ENCODE results near the gene SLC37A1. TPM values are rescaled to one million over a fixed set of nuclear protein-coding genes. Genes with fewer than 3 reads are reported as not detected.

SLC37A1 gene
- polyA plus RNA-seq, 4 donors, result 30.0 to 80.7 (median 37.6) TPM

DNA sequence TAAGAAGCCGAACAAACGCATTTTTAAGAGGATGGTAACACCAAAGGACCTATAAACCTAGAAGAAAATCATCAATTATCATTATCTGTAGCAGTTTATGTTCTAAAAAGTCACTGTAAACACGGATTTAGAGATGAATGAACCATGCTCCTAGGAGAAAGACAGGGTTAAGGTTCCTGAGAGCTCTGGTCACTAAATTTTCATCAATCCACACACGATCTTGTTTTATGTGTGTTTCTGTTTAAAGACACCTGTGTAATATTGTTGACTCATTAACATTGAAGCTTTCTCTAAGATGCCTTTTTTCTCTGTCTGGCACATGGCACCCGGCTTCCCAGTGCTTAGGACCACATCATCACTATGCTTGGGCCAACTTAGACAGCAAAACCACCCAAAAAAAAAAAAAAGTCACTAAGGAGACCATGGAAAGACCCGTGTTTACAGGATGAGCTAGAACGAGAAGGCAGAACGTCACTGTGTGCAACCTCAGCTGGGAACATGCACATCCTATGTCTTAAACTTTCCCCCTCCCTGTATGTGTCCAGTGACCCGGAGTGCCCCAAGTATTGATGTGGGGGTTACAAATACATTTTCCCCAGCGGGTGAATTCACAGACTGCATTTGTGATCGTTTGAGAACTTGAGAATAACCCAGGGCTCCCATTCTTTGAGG is 84.0 kb downstream of the SLC37A1 start:
- Histone ChIP-seq H3K4me3 (ENCODE audit: low read depth in 1 of 3, low read length in 3 of 3) (no peak overlapping the region), H3K36me3 (ENCODE audit: control insufficient read depth in 3 of 3, insufficient read depth in 2 of 3, low read depth in 1 of 3, low read length in 3 of 3) (no peaks in the 10 kb centered on the region), H3K27ac (ENCODE audit: low read depth in 1 of 3, low read length in 2 of 3) (no peak overlapping the region), H3K27me3 (ENCODE audit: control insufficient read depth in 3 of 3, insufficient read depth in 3 of 3, low read length in 3 of 3) (no peaks in the 10 kb centered on the region), H3K9me3 (ENCODE audit: control insufficient read depth in 2 of 2, insufficient read depth in 1 of 2, low read depth in 1 of 2, low read length in 1 of 2) (peaks cover 0 to 6% of the 10 kb centered on the region in 2 donors), H3K4me1 (ENCODE audit: control insufficient read depth in 3 of 3, insufficient read depth in 2 of 3, low read depth in 1 of 3, low read length in 2 of 3) (peaks cover 0 to 5% (median 0%) of the 10 kb centered on the region in 3 donors)
- WGBS, 3 donors, result 81 to 87% (median 86%) methylated on average over 11 of the region's 11 CpGs
- FAIRE-seq (no peak), DNase-seq (no peak)

DNA sequence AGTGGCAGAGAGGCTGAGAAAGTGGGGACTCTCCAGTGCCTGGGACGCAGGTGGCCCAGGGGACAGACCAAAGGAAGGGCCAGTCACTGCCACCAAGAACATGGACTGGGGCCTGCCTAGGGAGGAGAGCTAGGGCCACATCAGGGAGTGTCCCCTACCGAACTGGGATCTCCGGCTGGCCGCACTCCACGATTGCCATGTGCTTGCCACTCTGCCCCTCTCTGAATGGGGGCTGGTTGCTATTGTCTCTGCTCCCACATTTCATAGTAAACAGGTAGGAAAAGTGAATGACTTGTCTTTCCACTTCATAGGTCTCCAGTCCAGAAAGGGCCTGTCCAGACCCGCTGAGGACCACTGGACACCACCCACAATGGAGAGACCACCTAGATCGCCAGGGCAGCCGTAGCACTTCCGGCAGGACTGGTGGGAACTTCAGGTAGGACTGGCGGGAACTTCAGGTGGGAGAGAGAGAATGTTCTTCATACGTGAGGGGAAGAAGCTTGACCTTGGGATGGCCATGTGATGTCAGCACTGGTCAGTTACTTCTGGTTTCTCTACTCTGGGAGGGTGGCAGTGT is 84.6 kb downstream of the SLC37A1 start:
- 90 to 97% (median 94%) methylated on average over 11 of the region's 11 CpGs for WGBS, 3 donors
- Histone ChIP-seq H3K36me3 (ENCODE audit: control insufficient read depth in 3 of 3, insufficient read depth in 2 of 3, low read depth in 1 of 3, low read length in 3 of 3) (no peaks in the 10 kb centered on the region), H3K4me1 (ENCODE audit: control insufficient read depth in 3 of 3, insufficient read depth in 2 of 3, low read depth in 1 of 3, low read length in 2 of 3) (no peaks in the 10 kb centered on the region), H3K9me3 (ENCODE audit: control insufficient read depth in 2 of 2, insufficient read depth in 1 of 2, low read depth in 1 of 2, low read length in 1 of 2) (peaks cover 0 to 6% of the 10 kb centered on the region in 2 donors), H3K27me3 (ENCODE audit: control insufficient read depth in 3 of 3, insufficient read depth in 3 of 3, low read length in 3 of 3) (no peaks in the 10 kb centered on the region), H3K4me3 (ENCODE audit: low read depth in 1 of 3, low read length in 3 of 3) (no peak overlapping the region), H3K27ac (ENCODE audit: low read depth in 1 of 3, low read length in 2 of 3) (no peak overlapping the region)
- DNase-seq, result no peak
- no peak for FAIRE-seq

DNA sequence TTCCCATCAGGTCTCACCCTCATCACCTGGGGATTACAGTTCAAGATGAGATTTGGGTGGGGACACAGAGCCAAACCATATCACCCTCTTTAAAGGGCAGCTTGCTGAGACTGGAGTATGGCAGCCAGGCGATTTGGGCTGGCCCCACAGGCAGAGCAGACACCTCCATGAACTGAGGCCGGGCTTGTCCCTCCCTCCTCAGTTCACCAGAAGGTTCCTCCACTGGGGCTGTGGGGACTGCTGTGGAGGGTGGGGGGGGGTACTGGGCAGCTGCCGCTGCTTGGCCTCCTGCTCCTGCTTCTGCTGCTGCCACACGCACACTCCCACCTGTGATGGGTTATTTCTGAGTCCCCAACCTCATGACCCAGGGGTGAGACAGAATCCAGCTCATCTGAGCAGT is 85.8 kb downstream of the SLC37A1 start:
- Histone ChIP-seq H3K4me3 (ENCODE audit: low read depth in 1 of 3, low read length in 3 of 3) (no peak overlapping the region), H3K36me3 (ENCODE audit: control insufficient read depth in 3 of 3, insufficient read depth in 2 of 3, low read depth in 1 of 3, low read length in 3 of 3) (no peaks in the 10 kb centered on the region), H3K27me3 (ENCODE audit: control insufficient read depth in 3 of 3, insufficient read depth in 3 of 3, low read length in 3 of 3) (peaks cover 0 to 4% (median 0%) of the 10 kb centered on the region in 3 donors), H3K4me1 (ENCODE audit: control insufficient read depth in 3 of 3, insufficient read depth in 2 of 3, low read depth in 1 of 3, low read length in 2 of 3) (no peaks in the 10 kb centered on the region), H3K9me3 (ENCODE audit: control insufficient read depth in 2 of 2, insufficient read depth in 1 of 2, low read depth in 1 of 2, low read length in 1 of 2) (peaks cover 0 to 13% of the 10 kb centered on the region in 2 donors), H3K27ac (ENCODE audit: low read depth in 1 of 3, low read length in 2 of 3) (no peak overlapping the region)
- DNase-seq (no peak), FAIRE-seq (no peak)
- 85 to 89% (median 85%) methylated on average over 4 of the region's 4 CpGs for WGBS, 3 donors

DNA sequence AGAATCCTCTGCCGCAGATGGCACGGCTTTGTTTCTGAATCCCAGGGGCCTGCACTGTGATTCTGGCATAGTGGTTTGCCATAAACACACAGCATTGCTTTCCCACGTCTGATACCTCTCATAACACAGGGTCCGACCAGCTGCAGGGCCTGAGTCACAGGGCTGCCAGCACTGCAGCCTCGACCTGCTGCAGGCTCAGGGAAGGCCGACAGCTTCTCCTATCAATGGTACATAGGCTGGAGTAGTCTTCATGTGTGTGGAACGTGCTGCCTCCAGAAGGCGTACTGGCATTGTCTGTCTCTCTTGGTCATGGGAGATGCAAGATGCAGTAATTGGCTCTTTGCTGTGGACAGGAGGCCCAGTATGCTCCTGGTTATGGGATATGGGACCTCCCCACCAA is 86.3 kb downstream of the SLC37A1 start:
- FAIRE-seq (no peak), DNase-seq (no peak)
- Histone ChIP-seq H3K27me3 (ENCODE audit: control insufficient read depth in 3 of 3, insufficient read depth in 3 of 3, low read length in 3 of 3) (peaks cover 0 to 4% (median 0%) of the 10 kb centered on the region in 3 donors), H3K36me3 (ENCODE audit: control insufficient read depth in 3 of 3, insufficient read depth in 2 of 3, low read depth in 1 of 3, low read length in 3 of 3) (no peaks in the 10 kb centered on the region), H3K4me1 (ENCODE audit: control insufficient read depth in 3 of 3, insufficient read depth in 2 of 3, low read depth in 1 of 3, low read length in 2 of 3) (no peaks in the 10 kb centered on the region), H3K4me3 (ENCODE audit: low read depth in 1 of 3, low read length in 3 of 3) (no peak overlapping the region), H3K27ac (ENCODE audit: low read depth in 1 of 3, low read length in 2 of 3) (no peak overlapping the region), H3K9me3 (ENCODE audit: control insufficient read depth in 2 of 2, insufficient read depth in 1 of 2, low read depth in 1 of 2, low read length in 1 of 2) (peaks cover 0 to 13% of the 10 kb centered on the region in 2 donors)
- WGBS, 3 donors, result 81 to 84% (median 82%) methylated on average over 8 of the region's 8 CpGs

DNA sequence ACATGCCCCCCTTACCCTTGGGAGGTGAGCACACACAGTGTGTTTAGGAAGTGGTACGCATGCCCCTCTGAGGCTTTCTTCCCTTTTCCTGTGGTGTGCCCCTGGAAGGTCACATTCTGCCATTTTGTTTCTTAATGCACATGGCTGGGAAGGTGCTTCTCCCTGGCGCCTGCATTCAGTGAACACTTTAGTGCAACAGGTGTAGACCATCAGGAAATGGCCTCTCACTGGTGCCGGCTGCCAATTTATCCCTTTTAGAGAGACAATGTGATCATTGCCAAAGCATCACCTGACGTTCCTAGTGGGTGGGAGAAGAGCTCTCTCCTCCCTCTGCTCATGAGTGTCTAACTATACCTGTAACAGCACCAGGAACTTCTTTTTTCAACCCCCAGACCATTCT is 88.0 kb downstream of the SLC37A1 start:
- H3K9me3 ChIP-seq (ENCODE audit: control insufficient read depth in 2 of 2, insufficient read depth in 1 of 2, low read depth in 1 of 2, low read length in 1 of 2), result peaks cover 0 to 22% of the 10 kb centered on the region in 2 donors
- no peak overlapping the region for H3K4me3 ChIP-seq (ENCODE audit: low read depth in 1 of 3, low read length in 3 of 3)
- FAIRE-seq (no peak), DNase-seq (no peak)
- H3K27ac ChIP-seq (ENCODE audit: low read depth in 1 of 3, low read length in 2 of 3), result no peak overlapping the region
- 73 to 78% (median 77%) methylated on average over 4 of the region's 4 CpGs for WGBS, 3 donors
- no peaks in the 10 kb centered on the region for H3K4me1 ChIP-seq (ENCODE audit: control insufficient read depth in 3 of 3, insufficient read depth in 2 of 3, low read depth in 1 of 3, low read length in 2 of 3)
- H3K36me3 ChIP-seq (ENCODE audit: control insufficient read depth in 3 of 3, insufficient read depth in 2 of 3, low read depth in 1 of 3, low read length in 3 of 3), result no peaks in the 10 kb centered on the region
- H3K27me3 ChIP-seq (ENCODE audit: control insufficient read depth in 3 of 3, insufficient read depth in 3 of 3, low read length in 3 of 3), result peaks cover 0 to 4% (median 0%) of the 10 kb centered on the region in 3 donors

DNA sequence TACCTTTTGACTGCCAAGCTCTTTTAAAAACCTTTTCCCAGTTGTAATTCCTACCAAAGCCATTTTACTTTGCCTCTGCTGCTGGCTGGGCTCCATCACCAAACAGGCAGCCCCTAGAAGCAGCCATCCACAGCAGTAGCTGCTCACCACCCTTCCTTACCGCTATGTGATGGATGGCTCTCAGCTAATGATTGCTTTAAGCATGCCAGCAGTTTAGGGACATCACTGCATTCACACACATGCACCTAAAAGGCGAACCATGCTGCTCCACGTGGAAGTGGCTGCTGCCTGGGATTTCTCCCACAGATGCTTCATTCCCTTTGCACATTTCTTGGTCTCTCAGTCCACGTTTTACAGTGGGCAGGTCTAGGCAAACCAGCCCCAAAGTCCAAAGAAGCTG is 93.5 kb downstream of the SLC37A1 start:
- FAIRE-seq, result no peak
- no peak for DNase-seq
- no peaks in the 10 kb centered on the region for H3K36me3 ChIP-seq (ENCODE audit: control insufficient read depth in 3 of 3, insufficient read depth in 2 of 3, low read depth in 1 of 3, low read length in 3 of 3)
- 66 to 67% (median 66%) methylated on average over 4 of the region's 4 CpGs for WGBS, 3 donors
- peaks cover 0 to 4% (median 0%) of the 10 kb centered on the region in 3 donors for H3K4me1 ChIP-seq (ENCODE audit: control insufficient read depth in 3 of 3, insufficient read depth in 2 of 3, low read depth in 1 of 3, low read length in 2 of 3)
- H3K27ac ChIP-seq (ENCODE audit: low read depth in 1 of 3, low read length in 2 of 3), result no peak overlapping the region
- H3K9me3 ChIP-seq (ENCODE audit: control insufficient read depth in 2 of 2, insufficient read depth in 1 of 2, low read depth in 1 of 2, low read length in 1 of 2), result peaks cover 3 to 31% of the 10 kb centered on the region in 2 donors
- no peak overlapping the region for H3K4me3 ChIP-seq (ENCODE audit: low read depth in 1 of 3, low read length in 3 of 3)
- H3K27me3 ChIP-seq (ENCODE audit: control insufficient read depth in 3 of 3, insufficient read depth in 3 of 3, low read length in 3 of 3), result peaks cover 0 to 4% (median 0%) of the 10 kb centered on the region in 3 donors

DNA sequence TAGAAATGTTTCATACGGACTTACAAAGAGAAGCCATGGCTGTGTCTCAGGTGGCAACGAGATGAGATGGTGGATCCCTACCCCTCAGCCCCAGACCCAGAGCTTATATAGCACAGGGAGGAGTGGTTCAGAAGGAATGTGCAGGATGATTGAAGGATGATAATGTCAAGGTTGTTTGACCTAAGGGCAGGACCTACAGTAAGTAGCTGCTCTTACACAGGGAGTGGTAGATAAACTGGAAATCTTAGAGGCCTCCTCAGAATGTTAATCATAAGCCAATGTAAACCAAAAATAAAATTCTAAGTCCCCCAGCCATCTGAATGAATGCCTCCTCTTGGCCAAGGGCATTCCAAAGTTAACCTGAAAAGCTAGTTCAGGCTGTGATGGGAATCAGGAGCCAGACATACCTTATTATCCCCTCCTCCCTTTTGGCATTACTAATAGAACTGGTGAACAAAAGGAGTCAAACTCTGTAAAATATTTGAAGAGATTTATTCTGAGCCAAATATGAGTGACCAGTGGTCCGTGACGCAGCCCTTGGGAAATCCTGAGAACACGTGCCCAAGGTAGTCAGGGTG is 94.0 kb downstream of the SLC37A1 start:
- DNase-seq (peak in 1 of 2 donors; percentile 45), FAIRE-seq (no peak)
- peaks cover 3 to 34% of the 10 kb centered on the region in 2 donors for H3K9me3 ChIP-seq (ENCODE audit: control insufficient read depth in 2 of 2, insufficient read depth in 1 of 2, low read depth in 1 of 2, low read length in 1 of 2)
- H3K36me3 ChIP-seq (ENCODE audit: control insufficient read depth in 3 of 3, insufficient read depth in 2 of 3, low read depth in 1 of 3, low read length in 3 of 3), result no peaks in the 10 kb centered on the region
- peaks cover 0 to 4% (median 0%) of the 10 kb centered on the region in 3 donors for H3K4me1 ChIP-seq (ENCODE audit: control insufficient read depth in 3 of 3, insufficient read depth in 2 of 3, low read depth in 1 of 3, low read length in 2 of 3)
- peaks cover 0 to 4% (median 0%) of the 10 kb centered on the region in 3 donors for H3K27me3 ChIP-seq (ENCODE audit: control insufficient read depth in 3 of 3, insufficient read depth in 3 of 3, low read length in 3 of 3)
- 71 to 79% (median 78%) methylated on average over 5 of the region's 5 CpGs for WGBS, 3 donors
- H3K27ac ChIP-seq (ENCODE audit: low read depth in 1 of 3, low read length in 2 of 3), result no peak overlapping the region
- no peak overlapping the region for H3K4me3 ChIP-seq (ENCODE audit: low read depth in 1 of 3, low read length in 3 of 3)

DNA sequence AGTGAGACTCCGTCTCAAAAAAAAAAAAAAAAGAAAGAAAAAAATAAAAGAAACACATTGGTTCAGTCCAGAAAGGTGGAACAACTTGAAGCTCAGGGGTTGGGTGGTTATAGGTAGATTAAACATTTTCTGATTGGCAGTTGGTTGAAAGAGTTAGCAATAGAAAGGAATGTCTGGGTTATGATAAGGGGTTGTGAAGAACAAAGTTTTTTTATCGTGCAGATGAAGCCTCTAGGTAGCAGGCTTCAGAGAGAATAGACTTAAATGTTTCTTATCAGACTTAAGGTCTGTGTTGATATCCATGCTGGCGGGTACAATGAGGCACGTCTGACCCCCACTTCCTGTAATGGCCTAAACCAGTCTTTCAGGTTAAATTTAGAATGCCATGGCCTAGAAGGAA is 94.8 kb downstream of the SLC37A1 start:
- Histone ChIP-seq H3K4me1 (ENCODE audit: control insufficient read depth in 3 of 3, insufficient read depth in 2 of 3, low read depth in 1 of 3, low read length in 2 of 3) (peaks cover 0 to 4% (median 0%) of the 10 kb centered on the region in 3 donors), H3K27me3 (ENCODE audit: control insufficient read depth in 3 of 3, insufficient read depth in 3 of 3, low read length in 3 of 3) (peaks cover 0 to 4% (median 0%) of the 10 kb centered on the region in 3 donors), H3K36me3 (ENCODE audit: control insufficient read depth in 3 of 3, insufficient read depth in 2 of 3, low read depth in 1 of 3, low read length in 3 of 3) (no peaks in the 10 kb centered on the region), H3K27ac (ENCODE audit: low read depth in 1 of 3, low read length in 2 of 3) (no peak overlapping the region), H3K4me3 (ENCODE audit: low read depth in 1 of 3, low read length in 3 of 3) (no peak overlapping the region), H3K9me3 (ENCODE audit: control insufficient read depth in 2 of 2, insufficient read depth in 1 of 2, low read depth in 1 of 2, low read length in 1 of 2) (peaks cover 3 to 39% of the 10 kb centered on the region in 2 donors)
- no peak for DNase-seq
- FAIRE-seq, result no peak
- 49 to 65% (median 57%) methylated on average over 4 of the region's 4 CpGs for WGBS, 3 donors

All from small intestine (tissue), 7 donors.